SK-N-SH (cell line): ENCODE data around the gene CTAGE4. TPM values are rescaled to one million over a fixed set of nuclear protein-coding genes. Genes with fewer than 3 reads are reported as not detected.
"Not testable (repeated sequence)": the region's sequence is repeated elsewhere in the genome, so short reads cannot be mapped to it uniquely, and the experiment has no call there.

Experiments
- CTCF ChIA-PET: fragments of 300-600, 350-600 bp; formaldehyde crosslinking; extraction: SDS; loops from one replicate; lab custom pipeline; 2021; lab: Yijun Ruan, JAX
- POLR2A ChIA-PET: fragments of 350-600 bp; sonication (Branson Sonifier 250); formaldehyde crosslinking; extraction: SDS; loops from one replicate; lab custom pipeline; 2020; ENCODE audit warnings: antibody characterized with exemption, inconsistent platforms; lab: Yijun Ruan, JAX
- DNase-seq: peaks from one replicate; pipeline ENCODE4 v3.0.0; 2012
- H2AFZ ChIP-seq: fragments of 200-600 bp; sonication (generic); 2 replicates; pipeline ENCODE4 v1.8.1; 2016; ENCODE audit warnings: antibody characterized with exemption, mild to moderate bottlenecking, low read depth
- H3F3A ChIP-seq: fragments of 200-600 bp; sonication (generic); replicated peaks from 2 replicates; pipeline ENCODE3; 2016; ENCODE audit warnings: antibody characterized with exemption, mild to moderate bottlenecking; ENCODE audit not compliant: insufficient read depth
- H3K27ac ChIP-seq, 2 experiments: fragments of 200-500 bp in 1 of 2; fragments of 200-600 bp in 1 of 2; sonication (Bioruptor generic) in 1 of 2; sonication (generic), shearing (Covaris generic) in 1 of 2; 2 replicates each; pipeline versions ENCODE4 v1.5.1 to v1.6.1; 2014 to 2016; ENCODE audit warnings: low read depth in 2 of 2, inconsistent platforms in 1 of 2, low read length in 1 of 2, mild to moderate bottlenecking in 1 of 2, mixed read lengths in 1 of 2
- H3K27me3 ChIP-seq: fragments of 200-600 bp; sonication (generic), shearing (Covaris generic); 2 replicates; pipeline ENCODE4 v1.6.1; 2016; ENCODE audit warnings: mixed run types; ENCODE audit not compliant: insufficient read depth
- H3K36me3 ChIP-seq, 2 experiments: fragments of 200-500 bp in 1 of 2; fragments of 200-600 bp in 1 of 2; sonication (Bioruptor generic) in 1 of 2; sonication (generic) in 1 of 2; replicated peaks in 1 of 2; 2 replicates each; pipeline versions ENCODE3 to v1.5.1; 2014 to 2016; ENCODE audit warnings: low read length in 1 of 2, mild to moderate bottlenecking in 1 of 2; ENCODE audit not compliant: insufficient read depth in 2 of 2, control insufficient read depth in 1 of 2
- H3K4me1 ChIP-seq, 2 experiments: fragments of 200-500 bp in 1 of 2; fragments of 200-600 bp in 1 of 2; sonication (Bioruptor generic) in 1 of 2; sonication (generic), shearing (Covaris generic) in 1 of 2; 2 replicates each; pipeline versions ENCODE4 v1.5.1 to v1.6.1; 2014 to 2016; ENCODE audit warnings: low read depth in 1 of 2, low read length in 1 of 2, mixed run types in 1 of 2; ENCODE audit not compliant: insufficient read depth in 2 of 2, control insufficient read depth in 1 of 2
- H3K4me2 ChIP-seq: fragments of 200-600 bp; sonication (generic), shearing (Covaris generic); 2 replicates; pipeline ENCODE4 v1.6.1; 2017; ENCODE audit warnings: mixed run types
- H3K4me3 ChIP-seq, 2 experiments: fragments of 200-500 bp in 1 of 2; fragments of 200-600 bp in 1 of 2; sonication (Bioruptor generic) in 1 of 2; sonication (generic), shearing (Covaris generic) in 1 of 2; 2 replicates each; pipeline versions ENCODE4 v1.5.1 to v1.8.1; 2014 to 2016; ENCODE audit warnings: low read depth in 2 of 2, inconsistent platforms in 1 of 2, low read length in 1 of 2, mild to moderate bottlenecking in 1 of 2, mixed read lengths in 1 of 2, moderate library complexity in 1 of 2
- H3K79me2 ChIP-seq: fragments of 200-600 bp; sonication (generic); 2 replicates; pipeline ENCODE4 v1.8.1; 2017; ENCODE audit warnings: mild to moderate bottlenecking; ENCODE audit not compliant: insufficient read depth
- H3K9ac ChIP-seq: fragments of 200-600 bp; sonication (generic); 2 replicates; pipeline ENCODE4 v1.6.1; 2017; ENCODE audit warnings: mixed run types
- H3K9me2 ChIP-seq: fragments of 200-600 bp; sonication (generic); 2 replicates; pipeline ENCODE4 v1.6.1; 2017; ENCODE audit warnings: mixed run types
- H3K9me3 ChIP-seq: fragments of 200-600 bp; sonication (generic); 2 replicates; pipeline ENCODE4 v1.6.1; 2017; ENCODE audit warnings: mixed run types, mild to moderate bottlenecking, moderate library complexity
- H4K20me1 ChIP-seq: fragments of 200-600 bp; sonication (generic); 2 replicates; pipeline ENCODE4 v1.6.1; 2017; ENCODE audit warnings: mild to moderate bottlenecking, mixed run types; ENCODE audit not compliant: insufficient read depth
- RAD21 ChIP-seq: IDR thresholded peaks from 2 replicates; pipeline ENCODE4 v1.6.1; 2012; ENCODE audit warnings: mild to moderate bottlenecking, low read length
- SMC3 ChIP-seq: IDR thresholded peaks from 2 replicates; pipeline ENCODE4 v1.6.1; 2012; ENCODE audit warnings: low read depth, low read length, improper control_type of control experiment
- WGBS: methylation state at CpG from one replicate; pipeline ENCODE4 v1.1.6; 2017; ENCODE audit warnings: low lambda C conversion rate; 5-methylcytosine and 5-hydroxymethylcytosine counted together
- polyA plus RNA-seq, 3 experiments: library from polyadenylated mRNA; depleted of rRNA; stranded (reverse); fragments of >200 nt; gene quantifications; 2 replicates each; pipeline ENCODE4 v1.2.3, GENCODE V29; 2012
- TF ChIP-seq, protein P1 (sequence below): fragments of 200-600 bp; sonication (generic); IDR thresholded peaks from 2 replicates; pipeline ENCODE4 v1.6.1; 2017; ENCODE audit warnings: antibody characterized with exemption, mild to moderate bottlenecking, moderate library complexity

Gene CTAGE4
- polyA plus RNA-seq, 1 of the 3 experiments (the other 2 are of a cell fraction) = not detected

GRCh38 chr7:144178380-144179164 lies 4.7 kb upstream of the CTAGE4 start:
- CTCF ChIA-PET = interaction anchor here (0.7 to 1.7 kb wide), 3 partner anchors 11 to 213 kb away, joined by 3 to 14 read pairs (median 3); no protein-coding TSS in a partner anchor
- not testable (repeated sequence) for H3K4me1 ChIP-seq, H3K27ac ChIP-seq, H3K9ac ChIP-seq, H3K9me2 ChIP-seq
- TF ChIP-seq SMC3 (peak; percentile 23; the same call in 1 of the 2 replicates), RAD21 (peak; percentile 36)
- TF ChIP-seq, protein P1, sequence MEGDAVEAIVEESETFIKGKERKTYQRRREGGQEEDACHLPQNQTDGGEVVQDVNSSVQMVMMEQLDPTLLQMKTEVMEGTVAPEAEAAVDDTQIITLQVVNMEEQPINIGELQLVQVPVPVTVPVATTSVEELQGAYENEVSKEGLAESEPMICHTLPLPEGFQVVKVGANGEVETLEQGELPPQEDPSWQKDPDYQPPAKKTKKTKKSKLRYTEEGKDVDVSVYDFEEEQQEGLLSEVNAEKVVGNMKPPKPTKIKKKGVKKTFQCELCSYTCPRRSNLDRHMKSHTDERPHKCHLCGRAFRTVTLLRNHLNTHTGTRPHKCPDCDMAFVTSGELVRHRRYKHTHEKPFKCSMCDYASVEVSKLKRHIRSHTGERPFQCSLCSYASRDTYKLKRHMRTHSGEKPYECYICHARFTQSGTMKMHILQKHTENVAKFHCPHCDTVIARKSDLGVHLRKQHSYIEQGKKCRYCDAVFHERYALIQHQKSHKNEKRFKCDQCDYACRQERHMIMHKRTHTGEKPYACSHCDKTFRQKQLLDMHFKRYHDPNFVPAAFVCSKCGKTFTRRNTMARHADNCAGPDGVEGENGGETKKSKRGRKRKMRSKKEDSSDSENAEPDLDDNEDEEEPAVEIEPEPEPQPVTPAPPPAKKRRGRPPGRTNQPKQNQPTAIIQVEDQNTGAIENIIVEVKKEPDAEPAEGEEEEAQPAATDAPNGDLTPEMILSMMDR = peak; percentile 69
- TF ChIP-seq, all 33 proteins: peak for 3; not testable (repeated sequence) for 30
- H2AFZ ChIP-seq, H3F3A ChIP-seq, H3K79me2 ChIP-seq, H3K36me3 ChIP-seq, POLR2A ChIA-PET, H4K20me1 ChIP-seq, H3K27me3 ChIP-seq, H3K4me2 ChIP-seq, H3K9me3 ChIP-seq, DNase-seq: not testable (repeated sequence)
- WGBS = 5% methylated on average over 3 of the region's 10 CpGs
- H3K4me3 ChIP-seq = 0 out of 4 replicates have a peak overlapping the region, but pooled peaks of 1 of the 2 experiments have one; percentile 29

DNA sequence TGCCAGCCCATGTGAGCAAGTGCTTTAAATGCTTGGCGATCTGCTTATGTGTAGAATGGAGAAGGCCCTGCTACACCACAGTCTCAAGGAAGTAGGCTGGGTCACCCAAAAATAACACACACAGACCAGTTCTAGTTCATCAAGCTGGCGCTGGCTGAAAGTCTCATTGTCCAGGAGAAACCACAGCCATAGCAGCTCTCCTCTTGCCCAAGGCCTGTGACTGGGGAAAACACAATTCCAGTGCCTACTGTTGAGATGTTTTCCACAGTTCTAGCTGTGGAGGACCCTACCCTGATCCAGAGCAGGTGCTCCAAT lies 4.1 kb upstream of the CTAGE4 start:
- WGBS = 14% methylated on average over 1 of the region's 2 CpGs
- CTCF ChIA-PET = not testable (repeated sequence)

GRCh38 chr7:144187848-144188247 lies 4.6 kb downstream of the CTAGE4 start:
- H3K79me2 ChIP-seq, H3K36me3 ChIP-seq, H3K9ac ChIP-seq, CTCF ChIA-PET, H4K20me1 ChIP-seq, H3K27ac ChIP-seq, H3K27me3 ChIP-seq, H3K9me3 ChIP-seq, H3K4me3 ChIP-seq, DNase-seq, H3K4me1 ChIP-seq, H3K9me2 ChIP-seq, H2AFZ ChIP-seq, H3F3A ChIP-seq, H3K4me2 ChIP-seq, POLR2A ChIA-PET: not testable (repeated sequence)
- no CpG with 5 or more reads among the region's 5 CpGs for WGBS

More for the DNA sequence above, 4.1 kb upstream of the CTAGE4 start:
- H4K20me1 ChIP-seq, H3F3A ChIP-seq, H3K4me2 ChIP-seq, H3K27ac ChIP-seq, H3K9me3 ChIP-seq, H3K9ac ChIP-seq, H3K79me2 ChIP-seq, H3K36me3 ChIP-seq, H2AFZ ChIP-seq, POLR2A ChIA-PET, H3K27me3 ChIP-seq, DNase-seq, H3K4me1 ChIP-seq, H3K4me3 ChIP-seq, H3K9me2 ChIP-seq: not testable (repeated sequence)

DNA sequence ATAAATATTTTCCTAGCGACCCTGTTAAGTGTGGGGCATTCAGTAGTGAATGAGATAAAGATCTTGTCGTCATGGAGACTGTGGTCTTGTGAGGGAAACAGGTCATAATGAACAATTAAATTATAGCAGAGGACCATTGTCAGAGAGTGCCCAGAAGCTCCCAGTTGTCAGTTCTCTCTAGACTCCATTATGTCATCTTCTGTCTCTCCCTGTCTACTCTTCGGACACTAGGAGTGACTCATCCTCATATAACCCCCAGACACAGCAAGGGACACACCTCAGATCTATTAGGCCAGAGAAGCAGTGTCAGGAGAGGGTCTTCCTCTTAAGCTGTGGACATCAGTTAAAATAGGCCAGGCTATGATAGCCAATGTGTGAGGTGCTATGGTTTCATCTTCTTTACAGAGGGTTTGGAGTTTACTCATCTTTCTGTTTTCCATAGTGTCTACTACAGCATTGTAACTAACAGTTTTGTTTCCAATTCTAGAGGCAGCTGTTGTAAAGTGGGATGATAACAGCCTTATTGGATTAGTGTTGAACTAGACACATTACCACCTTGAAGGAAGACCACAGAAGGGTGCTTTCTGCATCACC lies 5.4 kb downstream of the CTAGE4 start:
- H3K9ac ChIP-seq = not testable (repeated sequence)

DNA sequence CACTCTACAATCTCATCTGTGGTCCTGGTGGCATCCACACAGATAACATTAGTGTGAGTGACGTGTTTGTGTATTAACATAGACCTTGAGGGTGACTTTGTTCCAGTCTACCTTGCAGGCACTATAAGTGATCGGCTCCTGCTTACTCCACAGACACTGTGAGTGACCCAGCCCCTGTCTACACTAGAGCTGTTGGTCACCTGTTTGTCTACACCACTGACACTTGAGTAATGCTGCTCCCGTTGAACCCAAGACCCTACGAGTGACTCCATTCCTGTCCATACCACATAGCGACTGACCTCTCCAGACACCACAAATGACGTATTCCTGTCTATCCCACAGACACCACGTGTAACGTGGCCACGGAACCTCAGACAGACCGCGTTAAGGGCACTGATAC lies 10.5 kb downstream of the CTAGE4 start:
- H3K27me3 ChIP-seq, H3K9ac ChIP-seq, H3F3A ChIP-seq, H3K9me3 ChIP-seq, H3K4me3 ChIP-seq, H3K4me1 ChIP-seq, H3K27ac ChIP-seq, H3K36me3 ChIP-seq, H3K4me2 ChIP-seq, DNase-seq, H3K79me2 ChIP-seq, POLR2A ChIA-PET, H3K9me2 ChIP-seq, H2AFZ ChIP-seq, H4K20me1 ChIP-seq, CTCF ChIA-PET: not testable (repeated sequence)
- no CpG with 5 or more reads among the region's 11 CpGs for WGBS

More for the DNA sequence above, 5.4 kb downstream of the CTAGE4 start:
- H3F3A ChIP-seq, H3K9me2 ChIP-seq, H3K4me1 ChIP-seq, H3K36me3 ChIP-seq, H3K27ac ChIP-seq, H3K79me2 ChIP-seq, H2AFZ ChIP-seq, POLR2A ChIA-PET, CTCF ChIA-PET, DNase-seq, H4K20me1 ChIP-seq, H3K4me3 ChIP-seq, H3K4me2 ChIP-seq, H3K27me3 ChIP-seq, H3K9me3 ChIP-seq: not testable (repeated sequence)
- no CpG with 5 or more reads among the region's 3 CpGs for WGBS
